NCI-H510A (cell line): ENCODE results near the gene WWC2.
A peak's percentile ranks its signal among the peaks of the same experiment; 100 is the strongest.
"Not testable (repeated sequence)": the region's sequence is repeated elsewhere in the genome, so short reads cannot be mapped to it uniquely, and the experiment has no call there.

Experiments
- DNase-seq: peaks from one replicate; lab custom pipeline; 2025; lab: John Stamatoyannopoulos, UW

The WWC2 gene

GRCh38 chr4:183172881-183173280 is 73.8 kb downstream of the WWC2 start:
- no peak for DNase-seq

- DNase-seq = no peak
Measured at GRCh38 chr4:183173580-183174526, 74.8 kb downstream of the WWC2 start.

GRCh38 chr4:183175631-183176232 is 76.7 kb downstream of the WWC2 start:
- DNase-seq = no peak

GRCh38 chr4:183177001-183177400 is 77.9 kb downstream of the WWC2 start:
- DNase-seq = no peak

- no peak for DNase-seq
Measured at GRCh38 chr4:183178201-183178600, 79.1 kb downstream of the WWC2 start.

- no peak for DNase-seq
Measured at GRCh38 chr4:183180096-183180495, 81.0 kb downstream of the WWC2 start.

GRCh38 chr4:183180621-183181020 is 81.6 kb downstream of the WWC2 start:
- no peak for DNase-seq

GRCh38 chr4:183181081-183181480 is 82.0 kb downstream of the WWC2 start:
- no peak for DNase-seq

GRCh38 chr4:183182873-183183725 is 84.0 kb downstream of the WWC2 start:
- peak; percentile 37 for DNase-seq

GRCh38 chr4:183183906-183184535 is 85.0 kb downstream of the WWC2 start:
- DNase-seq = no peak

GRCh38 chr4:183185018-183185417 is 86.0 kb downstream of the WWC2 start:
- DNase-seq = no peak

GRCh38 chr4:183185559-183185958 is 86.5 kb downstream of the WWC2 start:
- no peak for DNase-seq

- DNase-seq = no peak
Measured at GRCh38 chr4:183186813-183187212, 87.8 kb downstream of the WWC2 start.

GRCh38 chr4:183190900-183191527 is 92.0 kb downstream of the WWC2 start:
- DNase-seq = no peak

- DNase-seq = no peak
Measured at GRCh38 chr4:183191630-183192029, 92.6 kb downstream of the WWC2 start.

- no peak for DNase-seq
Measured at GRCh38 chr4:183192571-183192970, 93.5 kb downstream of the WWC2 start.

- not testable (repeated sequence) for DNase-seq
Measured at GRCh38 chr4:183193730-183194338, 94.8 kb downstream of the WWC2 start.

GRCh38 chr4:183195534-183195933 is 96.5 kb downstream of the WWC2 start:
- no peak for DNase-seq

- DNase-seq = no peak
Measured at GRCh38 chr4:183197140-183197539, 98.1 kb downstream of the WWC2 start.

GRCh38 chr4:183200453-183200852 is 101.4 kb downstream of the WWC2 start:
- DNase-seq = no peak

GRCh38 chr4:183201331-183201730 is 102.3 kb downstream of the WWC2 start:
- DNase-seq = no peak
